HG02884 (cell line): ENCODE data around the gene PCID2.

Experiments used
- ATAC-seq: cut with Tn5 transposase; IDR thresholded peaks from one replicate; pipeline ENCODE4 v1.9.1; 2021; ENCODE audit warnings: mild to moderate bottlenecking, moderate library complexity; ENCODE audit not compliant: unreplicated experiment

Gene PCID2

GRCh38 chr13:113135281-113135760, 73.1 kb downstream of the PCID2 start:
- ATAC-seq, result no peak

DNA sequence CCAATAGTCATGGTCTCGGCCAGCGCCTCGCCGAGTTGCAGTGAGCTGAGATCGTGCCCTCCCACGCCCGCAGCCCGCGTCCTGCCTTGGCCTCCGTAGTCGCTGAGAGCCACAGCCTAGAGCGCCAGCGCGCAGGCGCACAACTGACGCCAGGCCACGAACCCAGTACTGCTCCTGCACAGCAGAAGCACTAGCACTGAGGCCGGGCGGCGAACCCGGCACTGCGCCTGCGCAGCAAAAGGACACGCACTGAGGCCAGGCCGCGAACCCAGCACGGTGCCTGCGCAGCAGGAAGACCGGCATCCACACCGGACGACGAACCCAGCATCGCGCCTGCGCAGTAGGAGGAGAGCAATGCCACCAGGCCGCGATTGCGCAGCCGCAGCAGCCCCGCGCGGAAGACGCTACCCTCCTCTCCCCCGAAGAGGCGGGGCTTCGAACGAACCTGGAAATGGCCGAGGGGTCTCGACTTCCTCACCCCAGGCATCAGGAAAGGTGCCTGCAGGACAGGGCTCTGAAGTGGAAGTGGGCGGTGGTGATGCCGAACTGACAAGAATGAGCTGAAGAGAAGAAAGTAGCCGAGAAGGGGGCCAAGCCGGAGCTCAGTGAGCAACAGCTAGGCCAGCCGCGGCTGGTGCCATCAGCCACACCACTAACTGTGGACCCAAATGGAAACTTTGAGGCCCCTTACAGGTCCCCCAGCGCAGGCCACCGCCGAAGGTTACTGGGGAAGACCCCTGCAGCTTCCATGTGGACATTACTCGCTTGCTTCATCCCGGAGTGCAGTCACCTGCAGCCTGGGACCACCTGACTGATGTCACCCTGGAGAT, 78.3 kb downstream of the PCID2 start:
- ATAC-seq, result no peak

GRCh38 chr13:113129480-113129879, 79.0 kb downstream of the PCID2 start:
- ATAC-seq, result no peak
